GM12892 (cell line): ENCODE results near the gene U2AF1.
"Not testable (repeated sequence)": the region's sequence is repeated elsewhere in the genome, so short reads cannot be mapped to it uniquely, and the experiment has no call there.

Experiments used
- POLR2A ChIP-seq: IDR thresholded peaks from 2 replicates; pipeline ENCODE4 v1.6.1; 2011; ENCODE audit warnings: low read depth, low read length, control low read depth
- TAF1 ChIP-seq: IDR thresholded peaks from 2 replicates; pipeline ENCODE4 v1.6.1; 2011; ENCODE audit warnings: low read depth, mild to moderate bottlenecking, control low read depth, low read length, borderline replicate concordance

GRCh38 chr21:43108177-43108576, 807 bp upstream of the U2AF1 start:
- TF ChIP-seq POLR2A, TAF1: not testable (repeated sequence)
